Kidney epithelial cell (primary cell): ENCODE data around the gene ITGA6. TPM values are rescaled to one million over a fixed set of nuclear protein-coding genes. Genes with fewer than 3 reads are reported as not detected.

Experiments
- DNase-seq: peaks from one replicate; pipeline ENCODE4 v3.0.0-alpha.2; 2010; ENCODE audit warnings: low read depth
- H3K27me3 ChIP-seq: 2 replicates; pipeline ENCODE4 v1.6.0; 2011; ENCODE audit warnings: low read length; ENCODE audit not compliant: control insufficient read depth, insufficient read depth
- H3K36me3 ChIP-seq: 2 replicates; pipeline ENCODE4 v1.5.1; 2011; ENCODE audit warnings: low read length; ENCODE audit not compliant: control insufficient read depth, insufficient read depth
- H3K4me3 ChIP-seq: 2 replicates; pipeline ENCODE4 v1.5.1; 2011; ENCODE audit warnings: low read depth, mild to moderate bottlenecking, control low read depth, low read length
- total RNA-seq: library from RNA; depleted of rRNA; stranded (reverse); fragments of >200 nt; gene quantifications from 2 replicates; pipeline ENCODE4 v1.2.3, GENCODE V29; 2015
- TF ChIP-seq, protein P1 (sequence below): IDR thresholded peaks from 2 replicates; pipeline ENCODE4 v1.5.1; 2011; ENCODE audit warnings: mild to moderate bottlenecking, moderate library complexity, low read length, control low read depth, inconsistent platforms; ENCODE audit not compliant: insufficient read depth, poor library complexity, severe bottlenecking

The ITGA6 gene
- total RNA-seq, 1 donor from 2014 or later: 94.7 TPM

- no peak for DNase-seq
- H3K27me3 ChIP-seq: no peaks in the 10 kb centered on the region
- H3K36me3 ChIP-seq: no peaks in the 10 kb centered on the region
- H3K4me3 ChIP-seq: no peak overlapping the region
- TF ChIP-seq, protein P1, sequence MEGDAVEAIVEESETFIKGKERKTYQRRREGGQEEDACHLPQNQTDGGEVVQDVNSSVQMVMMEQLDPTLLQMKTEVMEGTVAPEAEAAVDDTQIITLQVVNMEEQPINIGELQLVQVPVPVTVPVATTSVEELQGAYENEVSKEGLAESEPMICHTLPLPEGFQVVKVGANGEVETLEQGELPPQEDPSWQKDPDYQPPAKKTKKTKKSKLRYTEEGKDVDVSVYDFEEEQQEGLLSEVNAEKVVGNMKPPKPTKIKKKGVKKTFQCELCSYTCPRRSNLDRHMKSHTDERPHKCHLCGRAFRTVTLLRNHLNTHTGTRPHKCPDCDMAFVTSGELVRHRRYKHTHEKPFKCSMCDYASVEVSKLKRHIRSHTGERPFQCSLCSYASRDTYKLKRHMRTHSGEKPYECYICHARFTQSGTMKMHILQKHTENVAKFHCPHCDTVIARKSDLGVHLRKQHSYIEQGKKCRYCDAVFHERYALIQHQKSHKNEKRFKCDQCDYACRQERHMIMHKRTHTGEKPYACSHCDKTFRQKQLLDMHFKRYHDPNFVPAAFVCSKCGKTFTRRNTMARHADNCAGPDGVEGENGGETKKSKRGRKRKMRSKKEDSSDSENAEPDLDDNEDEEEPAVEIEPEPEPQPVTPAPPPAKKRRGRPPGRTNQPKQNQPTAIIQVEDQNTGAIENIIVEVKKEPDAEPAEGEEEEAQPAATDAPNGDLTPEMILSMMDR: no peak
Observed at GRCh38 chr2:172439509-172439860, 12.1 kb downstream of the ITGA6 start.

DNA sequence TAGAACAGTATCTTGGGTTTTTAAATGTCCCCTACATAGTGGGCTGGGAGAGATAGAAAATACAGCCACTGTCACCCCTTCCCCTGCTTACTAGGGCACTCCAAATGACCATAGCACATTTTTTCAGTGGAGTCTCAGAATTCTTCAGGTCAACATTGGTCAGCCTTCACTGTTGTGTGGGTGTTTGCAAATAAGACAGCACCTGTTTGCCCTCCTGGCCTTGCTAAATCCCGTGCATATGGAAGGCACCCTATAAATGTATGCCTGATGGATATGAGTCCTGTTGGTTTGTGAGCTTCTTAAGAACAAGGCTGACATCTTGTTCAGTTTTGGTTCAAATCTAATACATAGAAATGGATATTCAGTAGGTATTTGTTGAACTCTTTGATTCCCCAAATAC, 12.5 kb downstream of the ITGA6 start:
- DNase-seq: no peak
- TF ChIP-seq, protein P1: no peak
- no peak overlapping the region for H3K4me3 ChIP-seq
- H3K27me3 ChIP-seq: no peaks in the 10 kb centered on the region
- H3K36me3 ChIP-seq: no peaks in the 10 kb centered on the region

- Histone ChIP-seq H3K36me3 (no peaks in the 10 kb centered on the region), H3K4me3 (no peak overlapping the region), H3K27me3 (no peaks in the 10 kb centered on the region)
- peak; percentile 72 for DNase-seq
- TF ChIP-seq, protein P1: no peak
Observed at GRCh38 chr2:172440795-172441194, 13.4 kb downstream of the ITGA6 start.

GRCh38 chr2:172442072-172442895, 14.9 kb downstream of the ITGA6 start:
- Histone ChIP-seq H3K36me3 (no peaks in the 10 kb centered on the region), H3K27me3 (no peaks in the 10 kb centered on the region), H3K4me3 (no peak overlapping the region)
- TF ChIP-seq, protein P1: no peak
- peak; percentile 95 for DNase-seq

- Histone ChIP-seq H3K27me3 (no peaks in the 10 kb centered on the region), H3K4me3 (no peak overlapping the region), H3K36me3 (no peaks in the 10 kb centered on the region)
- no peak for DNase-seq
- TF ChIP-seq, protein P1: no peak
Observed at GRCh38 chr2:172445851-172446250, 18.5 kb downstream of the ITGA6 start.
